ENCODE results near the gene MYADML2. TPM values are rescaled to one million over a fixed set of nuclear protein-coding genes. Genes with fewer than 3 reads are reported as not detected.

MYADML2 gene
- total and polyA plus RNA-seq, 2 of the 8 experiments (the other 6 are each of a cell fraction or from before 2014, with no cell fraction given): 0.26 to 0.47 TPM

DNA sequence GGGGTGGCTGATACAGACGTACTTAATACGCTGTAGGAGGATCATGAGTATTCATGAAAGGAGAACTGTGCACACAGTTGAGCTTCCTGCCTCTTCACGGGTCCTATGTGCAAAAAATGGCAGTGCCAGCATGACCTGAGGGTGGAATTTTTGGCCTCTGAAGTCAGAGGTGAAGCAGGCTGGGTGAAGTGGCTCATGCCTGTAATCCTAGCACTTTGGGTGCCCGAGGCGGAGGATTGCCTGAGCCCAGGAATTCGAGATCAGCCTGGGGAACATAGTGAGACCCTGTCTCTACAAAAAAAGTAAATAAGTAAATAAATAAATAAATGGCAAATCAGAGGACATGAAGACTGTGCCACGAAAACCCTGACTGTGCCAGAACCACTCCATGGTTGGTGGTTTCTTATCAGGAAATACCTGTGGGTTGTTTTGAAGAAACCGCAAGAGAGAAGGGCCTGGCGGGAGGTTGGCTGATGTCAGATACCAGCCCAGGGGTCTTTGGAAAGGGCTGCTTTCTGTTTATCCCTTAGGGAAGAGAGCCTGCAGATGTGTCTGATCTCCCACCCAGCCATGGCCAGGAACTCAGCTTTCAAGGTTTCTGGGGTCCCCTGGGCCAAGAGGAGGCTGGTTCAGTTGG is 33.8 kb upstream of the MYADML2 start:
- H2BK5ac ChIP-seq (ENCODE audit: low read depth, low read length): 0 out of 2 replicates have a peak overlapping the region, but pooled peaks have one; percentile 15
- H3K9ac ChIP-seq (replicated peaks in 1 of 4; ENCODE audit: extremely low read depth in 1 of 4, low read depth in 3 of 4, low read length in 3 of 4): no peak overlapping the region
- H3K9me3 ChIP-seq (ENCODE audit: insufficient read depth in 2 of 2, low read depth in 1 of 2, low read length in 1 of 2): no peaks in the 10 kb centered on the region
- peaks cover 2 to 21% (median 12%) of the 10 kb centered on the region in 4 experiments; a peak in 5 of 8 replicates for H3K36me3 ChIP-seq (ENCODE audit: control insufficient read depth in 2 of 4, insufficient read depth in 4 of 4, low read length in 3 of 4)
- 0 out of 4 replicates have a peak, but pooled peaks cover 0 to 4% of the 10 kb centered on the region in 2 experiments for H3K79me2 ChIP-seq (ENCODE audit: control insufficient read depth in 1 of 2, insufficient read depth in 2 of 2, low read length in 2 of 2)
- H3K23me2 ChIP-seq (ENCODE audit: low read depth, low read length): peaks cover 11% of the 10 kb centered on the region; the same call in 1 of the 2 replicates
- H3K56ac ChIP-seq (replicated peaks; ENCODE audit: insufficient read length, low read depth, low read length): no peak overlapping the region
- no peak overlapping the region for H2BK15ac ChIP-seq (ENCODE audit: low read length)
- H3K27me3 ChIP-seq (replicated peaks in 1 of 4; ENCODE audit: control insufficient read depth in 3 of 4, extremely low read depth in 1 of 4, insufficient read depth in 3 of 4, low read length in 3 of 4): peaks cover 0 to 12% (median 11%) of the 10 kb centered on the region in 4 experiments; a peak in 5 of 7 replicates
- no peak overlapping the region for H4K5ac ChIP-seq (ENCODE audit: insufficient read length, low read depth, low read length)
- H3K4me1 ChIP-seq (replicated peaks in 1 of 4; ENCODE audit: control insufficient read depth in 3 of 4, insufficient read depth in 4 of 4, low read length in 3 of 4): peaks cover 0 to 7% (median 6%) of the 10 kb centered on the region in 4 experiments; a peak in 5 of 7 replicates
- H2BK120ac ChIP-seq (replicated peaks; ENCODE audit: low read depth, low read length): no peak overlapping the region
- TF ChIP-seq, protein P1, sequence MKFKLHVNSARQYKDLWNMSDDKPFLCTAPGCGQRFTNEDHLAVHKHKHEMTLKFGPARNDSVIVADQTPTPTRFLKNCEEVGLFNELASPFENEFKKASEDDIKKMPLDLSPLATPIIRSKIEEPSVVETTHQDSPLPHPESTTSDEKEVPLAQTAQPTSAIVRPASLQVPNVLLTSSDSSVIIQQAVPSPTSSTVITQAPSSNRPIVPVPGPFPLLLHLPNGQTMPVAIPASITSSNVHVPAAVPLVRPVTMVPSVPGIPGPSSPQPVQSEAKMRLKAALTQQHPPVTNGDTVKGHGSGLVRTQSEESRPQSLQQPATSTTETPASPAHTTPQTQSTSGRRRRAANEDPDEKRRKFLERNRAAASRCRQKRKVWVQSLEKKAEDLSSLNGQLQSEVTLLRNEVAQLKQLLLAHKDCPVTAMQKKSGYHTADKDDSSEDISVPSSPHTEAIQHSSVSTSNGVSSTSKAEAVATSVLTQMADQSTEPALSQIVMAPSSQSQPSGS (IDR thresholded peaks at IDR 0.05; ENCODE audit: low read length): no peak
- TF ChIP-seq JUN (IDR thresholded peaks at IDR 0.05; ENCODE audit: low read depth, low read length) (no peak), CTBP2 (IDR thresholded peaks at IDR 0.05; ENCODE audit: borderline replicate concordance, insufficient read depth, insufficient read length, low read length) (no peak), TAF1 (IDR thresholded peaks at IDR 0.05; ENCODE audit: low read depth, low read length) (no peak), SAP30 (IDR thresholded peaks at IDR 0.05; ENCODE audit: insufficient read depth, insufficient replicate concordance, low read length) (no peak), KDM4A (IDR thresholded peaks at IDR 0.05; ENCODE audit: low read depth, low read length, severe bottlenecking) (no peak), JUND (IDR thresholded peaks at IDR 0.05; ENCODE audit: low read length) (no peak)
- TF ChIP-seq, protein P2, sequence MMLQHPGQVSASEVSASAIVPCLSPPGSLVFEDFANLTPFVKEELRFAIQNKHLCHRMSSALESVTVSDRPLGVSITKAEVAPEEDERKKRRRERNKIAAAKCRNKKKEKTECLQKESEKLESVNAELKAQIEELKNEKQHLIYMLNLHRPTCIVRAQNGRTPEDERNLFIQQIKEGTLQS (IDR thresholded peaks at IDR 0.05; ENCODE audit: insufficient read depth, low read depth, low read length): no peak
- no peak overlapping the region for H4K91ac ChIP-seq (replicated peaks; ENCODE audit: insufficient read length, low read length)
- WGBS, 2 experiments (ENCODE audit: extremely low coverage in 1 of 2, insufficient coverage in 1 of 2, insufficient read length in 1 of 2, insufficient replicate concordance in 2 of 2, low coverage in 1 of 2, low lambda C conversion rate in 2 of 2, missing lambda C conversion rate in 1 of 2): 90% methylated on average over 9 of the region's 9 CpGs; no CpG with 5 or more reads in 1 of the 2 experiments
- FAIRE-seq (no peak), DNase-seq (ENCODE audit: low read depth in 1 of 2, low spot score in 2 of 2) (no peak)
- H2BK20ac ChIP-seq (ENCODE audit: low read length): no peak overlapping the region
- no peak overlapping the region for H3K23ac ChIP-seq (ENCODE audit: insufficient read length)
- POLR2A ChIA-PET (ENCODE audit: partially characterized antibody): interaction anchor here (0.9 to 5.8 kb wide), 6 partner anchors 9 to 115 kb away, joined by 3 to 40 read pairs (median 4); no protein-coding TSS in a partner anchor
- no peak overlapping the region for H3K4ac ChIP-seq (replicated peaks; ENCODE audit: insufficient read length, low read depth, low read length)
- H3K79me1 ChIP-seq (ENCODE audit: low read depth, low read length): peaks cover 3% of the 10 kb centered on the region; the same call in 1 of the 2 replicates
- peaks cover 0 to 6% of the 10 kb centered on the region in 2 experiments for H4K20me1 ChIP-seq (replicated peaks in 1 of 2; ENCODE audit: control insufficient read depth in 1 of 2, insufficient read depth in 2 of 2, low read length in 2 of 2)
- H4K8ac ChIP-seq (ENCODE audit: extremely low read depth, insufficient read depth, low read length): no peak overlapping the region
- no peak overlapping the region for H3K14ac ChIP-seq (ENCODE audit: insufficient read length)
- H2AFZ ChIP-seq (ENCODE audit: low read length): no peak overlapping the region
- no peak overlapping the region for H2AK5ac ChIP-seq (ENCODE audit: low read depth, low read length)
- no peak overlapping the region for H3K4me2 ChIP-seq (ENCODE audit: insufficient read depth in 1 of 2, low read depth in 2 of 2, low read length in 2 of 2)
- H3K4me3 ChIP-seq (ENCODE audit: extremely low read depth in 1 of 4, insufficient read depth in 2 of 4, low read depth in 3 of 4, low read length in 4 of 4): no peak overlapping the region
- H2BK12ac ChIP-seq (ENCODE audit: low read depth, low read length): no peak overlapping the region
- H3K27ac ChIP-seq (ENCODE audit: low read depth, low read length): no peak overlapping the region
- CTCF ChIA-PET (ENCODE audit: partially characterized antibody): interaction anchor here (0.6 to 1.1 kb wide), 5 partner anchors 13 to 1721 kb away, joined by 3 to 4 read pairs (median 3); no protein-coding TSS in a partner anchor
- H3K18ac ChIP-seq (ENCODE audit: extremely low read depth, low read length): no peak overlapping the region
